ENCODE measurements around the gene BZW2.
A peak's percentile ranks its signal among the peaks of the same experiment; 100 is the strongest.

Gene BZW2

GRCh38 chr7:16645593-16646471 is at the start of gene BZW2, which contains the start of gene ANKMY2:
TSS of gene BZW2 (plus strand) at chr7:16646181. CDS start at chr7:16665444, 19,263 bp downstream.
TSS of gene ANKMY2 (minus strand) at chr7:16645754. CDS start at chr7:16645573, 181 bp downstream.
- peak; percentile 97 for DNase-seq

DNA sequence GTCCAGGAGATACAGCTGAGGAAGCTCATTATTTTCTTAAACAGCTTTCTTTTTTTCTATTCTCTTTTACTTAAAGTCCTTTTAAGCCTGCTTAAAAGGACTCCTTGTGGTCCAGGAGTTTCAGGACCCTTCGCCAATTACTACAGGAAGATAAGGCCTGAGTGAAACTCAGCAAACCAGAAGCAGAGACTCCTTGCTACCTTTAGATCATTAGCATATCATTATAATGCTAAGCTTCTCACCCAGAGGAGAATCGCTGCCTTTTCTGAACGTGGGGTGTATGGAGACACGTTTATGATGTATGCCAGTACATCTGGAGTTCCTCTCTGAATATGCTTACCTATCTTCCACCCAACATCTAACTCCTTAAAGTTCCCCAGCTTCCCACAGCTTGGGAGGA is 48.0 kb upstream of the BZW2 start:
- DNase-seq: no peak

- no peak for DNase-seq
Observed at GRCh38 chr7:16599860-16600259, 46.1 kb upstream of the BZW2 start.

DNA sequence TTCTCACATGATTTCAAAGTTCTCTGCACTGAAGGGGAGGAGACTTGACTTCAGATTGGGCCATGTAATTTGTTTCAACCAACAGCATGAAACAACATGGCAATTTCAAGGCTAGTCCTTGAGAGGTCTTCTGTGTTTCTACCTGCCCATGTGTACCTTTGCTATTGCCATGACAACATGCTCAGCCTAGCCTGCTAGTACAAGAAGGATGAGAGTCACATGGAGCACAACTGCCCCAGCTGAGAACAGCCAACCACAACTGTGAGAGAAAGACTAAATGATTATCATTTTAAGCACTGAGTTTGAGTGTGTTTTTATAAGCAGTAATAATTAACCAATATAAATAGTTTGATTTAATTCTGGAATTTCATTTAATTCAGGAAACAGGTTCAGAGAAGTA is 42.3 kb upstream of the BZW2 start:
- no peak for DNase-seq

DNA sequence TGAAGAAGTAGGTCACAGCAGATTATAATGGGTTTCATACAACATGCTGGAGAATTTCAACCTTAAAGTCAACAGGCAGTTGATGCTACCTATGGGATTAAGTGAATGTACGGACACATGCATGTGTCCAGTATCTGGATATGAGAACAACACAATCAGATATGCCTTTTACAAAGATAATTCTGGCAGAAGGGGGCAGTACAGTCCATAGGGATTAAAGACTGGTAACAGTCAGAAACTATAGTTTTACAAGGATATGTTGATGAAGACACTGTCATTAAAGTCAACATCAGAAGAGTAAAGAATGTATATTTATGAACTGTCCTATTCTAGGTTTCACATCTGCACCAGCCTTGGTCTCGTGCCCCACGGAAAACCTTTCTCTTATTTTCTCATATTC is 41.9 kb upstream of the BZW2 start:
- no peak for DNase-seq

- DNase-seq: no peak
Observed at GRCh38 chr7:16606704-16607103, 39.3 kb upstream of the BZW2 start.

GRCh38 chr7:16609842-16610450 is 36.0 kb upstream of the BZW2 start:
- no peak for DNase-seq

DNA sequence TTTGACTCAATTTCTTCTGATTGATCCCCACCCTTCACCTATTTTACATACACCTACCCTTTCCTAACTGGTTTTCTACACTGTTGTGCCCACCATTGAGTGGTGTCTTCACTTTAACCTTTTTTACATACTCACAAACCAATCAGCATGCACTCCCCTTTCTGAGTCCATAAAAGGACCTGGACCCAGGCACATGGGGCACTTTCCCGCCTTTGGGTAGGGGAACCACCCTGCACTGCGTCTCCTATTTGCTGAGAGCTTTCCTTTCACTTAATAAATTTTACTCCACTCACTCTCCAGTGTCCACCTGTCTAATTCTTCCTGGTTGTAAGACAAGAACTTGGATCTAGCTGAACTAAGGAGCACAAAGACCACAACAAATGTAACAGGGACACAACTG is 34.3 kb upstream of the BZW2 start:
- DNase-seq: no peak

DNA sequence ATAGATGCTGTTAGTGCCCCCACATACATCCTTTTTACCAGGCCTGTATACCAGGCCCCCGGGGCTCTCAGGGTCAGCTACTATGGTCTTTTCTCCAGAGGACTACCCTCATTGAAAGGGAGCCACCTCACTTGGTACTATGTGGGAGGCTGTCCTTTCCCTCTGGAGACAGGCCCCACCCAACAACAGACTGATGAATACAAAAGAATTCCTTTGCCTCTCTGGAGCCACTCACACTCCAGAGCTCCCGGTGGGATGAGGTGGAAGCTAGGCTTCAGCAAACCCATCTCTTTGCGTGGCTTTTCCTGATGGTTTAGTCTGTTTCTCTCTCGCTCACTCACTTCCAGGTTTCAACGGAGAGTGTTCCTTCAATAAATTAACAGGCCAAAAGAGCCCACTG is 30.8 kb upstream of the BZW2 start:
- no peak for DNase-seq

DNA sequence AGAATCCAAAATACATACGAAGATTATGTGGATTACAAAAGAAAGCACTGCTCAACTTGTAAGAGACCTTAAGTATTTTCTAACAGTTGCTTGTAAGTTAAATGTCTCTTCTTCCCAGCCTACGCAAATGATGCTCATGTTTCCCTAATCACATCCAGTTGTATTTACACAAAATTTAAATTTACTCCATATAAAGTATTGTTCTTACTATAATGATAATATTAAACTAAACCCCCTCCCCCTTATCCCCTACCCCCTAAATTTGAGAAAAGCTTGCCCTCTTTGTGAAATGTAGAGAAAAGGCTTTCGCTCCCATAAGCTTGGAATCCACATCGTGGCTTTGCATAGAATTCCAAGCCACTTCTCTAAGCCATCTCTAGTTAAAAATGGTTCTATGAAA is 29.9 kb upstream of the BZW2 start:
- DNase-seq: no peak

- DNase-seq: no peak
Observed at GRCh38 chr7:16616542-16616941, 29.4 kb upstream of the BZW2 start.

- DNase-seq: no peak
Observed at GRCh38 chr7:16619979-16620408, 26.0 kb upstream of the BZW2 start.

DNA sequence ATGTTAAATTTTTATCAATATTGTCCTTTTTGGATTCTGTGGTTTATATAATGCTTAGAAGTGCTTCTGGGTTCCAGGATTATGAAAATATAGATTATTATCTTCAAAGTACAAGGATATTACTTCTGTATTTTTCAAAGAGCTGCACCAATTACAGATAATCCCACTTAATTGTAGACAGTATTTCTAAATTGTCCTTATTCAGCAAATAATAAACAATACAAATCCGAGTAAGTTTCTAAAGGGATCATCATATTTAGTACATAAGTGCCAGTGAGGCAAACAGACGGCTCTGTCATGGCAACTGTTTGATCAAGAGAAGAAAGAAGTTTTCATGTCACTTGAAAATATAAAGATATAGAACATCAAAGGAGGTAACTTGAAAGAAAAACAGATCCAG is 19.6 kb upstream of the BZW2 start:
- no peak for DNase-seq

GRCh38 chr7:16627236-16627635 is 18.7 kb upstream of the BZW2 start:
- peak; percentile 40 for DNase-seq

DNA sequence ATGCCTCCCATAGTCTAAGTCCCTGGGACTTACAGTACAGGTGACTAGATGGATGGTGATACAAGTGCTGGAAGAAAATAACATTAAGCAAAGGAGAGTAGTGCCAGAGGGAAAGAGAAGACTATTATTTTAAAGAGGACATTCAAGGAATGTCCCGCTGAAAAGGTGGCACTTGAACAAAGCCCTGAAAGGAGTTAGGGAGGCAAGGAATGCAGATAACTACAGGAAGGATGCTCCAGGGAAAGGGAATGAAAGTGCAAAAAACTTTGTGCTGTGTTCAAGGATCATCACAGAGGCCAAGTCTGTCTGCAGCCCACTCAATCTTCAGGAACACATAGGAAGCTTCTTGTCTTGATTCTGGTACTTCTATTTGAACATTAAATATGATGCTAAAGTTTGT is 15.3 kb upstream of the BZW2 start:
- DNase-seq: no peak

- no peak for DNase-seq
Observed at GRCh38 chr7:16634271-16634738, 11.7 kb upstream of the BZW2 start.

DNA sequence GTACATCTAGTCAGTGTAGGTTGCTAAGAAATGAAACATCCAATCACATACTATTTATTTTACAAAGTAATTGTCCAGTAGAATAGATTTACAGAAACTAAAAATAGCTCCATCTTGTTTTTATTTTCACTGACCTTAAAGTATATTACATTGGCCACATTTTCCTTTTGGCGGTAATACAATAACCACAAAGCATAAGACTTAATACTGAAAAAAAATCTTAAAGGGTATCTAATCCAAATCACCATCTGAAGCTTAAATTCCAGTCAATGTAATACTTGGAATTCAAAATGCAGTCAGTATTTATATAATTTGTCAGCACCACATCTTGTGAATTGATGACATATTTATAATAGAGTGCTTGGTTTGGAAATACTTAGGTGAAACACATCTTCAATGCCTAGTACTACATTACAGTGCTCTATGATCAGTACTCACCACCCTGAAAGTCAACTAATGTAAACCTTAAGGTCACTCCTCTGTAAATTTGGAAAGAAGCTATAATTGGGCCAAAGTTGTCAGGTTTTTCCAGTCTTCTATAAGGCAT is 9.4 kb upstream of the BZW2 start:
- DNase-seq: peak; percentile 84

GRCh38 chr7:16637379-16637778 is 8.6 kb upstream of the BZW2 start:
- DNase-seq: peak; percentile 27

GRCh38 chr7:16638282-16639280 is 7.4 kb upstream of the BZW2 start:
- DNase-seq: no peak

DNA sequence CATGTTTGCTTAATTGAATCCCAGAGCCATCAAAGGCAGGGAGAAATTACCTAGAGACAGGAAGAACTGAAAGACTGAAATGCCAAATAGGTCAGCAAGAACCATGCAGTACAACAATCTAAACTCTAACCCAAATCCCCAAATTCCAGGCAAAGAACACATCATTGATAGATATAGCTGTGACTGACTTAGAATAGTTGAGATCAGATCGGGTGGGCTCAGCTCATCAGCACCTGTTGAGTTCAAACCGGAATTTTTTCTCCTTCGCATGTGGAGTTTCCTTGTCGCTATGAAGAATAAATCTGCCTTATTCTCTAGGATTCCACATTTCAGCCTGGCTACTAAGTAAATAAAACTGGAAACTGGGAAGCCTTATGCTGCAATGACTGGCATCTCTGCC is 1.8 kb upstream of the BZW2 start:
- no peak for DNase-seq

DNA sequence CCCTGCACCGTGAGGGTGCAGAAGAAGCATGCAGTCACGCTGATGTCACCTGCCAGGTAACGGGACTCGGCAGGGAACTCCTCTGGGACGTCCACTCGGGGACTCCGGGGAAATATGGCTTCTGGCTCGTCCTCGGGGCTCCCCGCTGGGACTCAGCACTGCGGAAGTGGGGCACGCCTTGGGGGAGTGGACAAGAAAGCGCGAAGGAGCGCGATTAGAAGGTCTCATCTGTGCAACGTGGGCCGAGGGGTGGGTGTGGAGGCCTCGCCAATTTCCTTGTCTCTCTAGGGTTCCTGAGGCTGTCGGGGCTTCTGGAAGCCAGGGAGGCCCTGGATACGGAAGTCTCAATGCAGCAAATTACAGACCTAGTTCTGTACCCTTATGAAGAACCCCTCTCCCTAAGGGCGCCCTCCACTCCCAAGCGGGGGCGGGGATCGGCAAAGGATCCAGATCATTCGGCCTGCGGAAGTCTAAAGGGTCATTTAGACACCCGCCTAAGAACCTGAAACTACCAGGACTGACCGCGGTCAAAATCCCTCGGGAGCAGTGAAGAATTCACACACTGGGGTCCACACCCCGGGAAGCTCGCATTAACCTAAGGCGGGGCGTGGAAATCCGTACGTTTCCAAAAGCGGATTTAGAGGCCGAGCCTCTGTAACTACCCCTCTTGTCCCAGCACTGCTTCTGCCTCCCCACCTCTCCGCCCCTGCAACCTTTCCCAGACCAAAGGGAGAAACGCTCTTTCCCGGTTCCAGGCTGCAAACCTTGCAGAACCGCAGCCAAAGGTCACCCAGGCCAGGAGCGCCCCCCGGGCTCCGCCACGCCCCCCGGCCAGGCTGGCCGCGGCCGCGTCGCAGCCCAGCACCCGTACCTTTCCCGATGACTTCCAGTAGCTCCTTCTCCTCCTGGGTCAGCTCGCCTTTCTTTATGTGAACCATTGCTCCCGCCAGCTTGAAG is 1.1 kb upstream of the BZW2 start:
- DNase-seq: peak; percentile 50

Measured in fibroblast of skin of right quadriceps (primary cell).